HCT116 (cell line): ENCODE results near the gene CYP24A1. TPM values are rescaled to one million over a fixed set of nuclear protein-coding genes. Genes with fewer than 3 reads are reported as not detected.

Experiments used
- ATAC-seq: fragments of 200-7000 bp; cut with Tn5 transposase; 2 replicates; pipeline ENCODE4 v1.9.1; 2020; ENCODE audit warnings: mild to moderate bottlenecking, moderate library complexity
- BruUV-seq: library from RNA; stranded (reverse); fragments of 400-500 nt; replicated peaks from 2 replicates; lab custom pipeline; 2021; lab: Mats Ljungman, UMichigan
- CTCF ChIA-PET: fragments of 300-600 bp; sonication (Branson Sonifier 250); formaldehyde crosslinking; loops from one replicate; lab custom pipeline; 2021; ENCODE audit warnings: antibody characterized with exemption; lab: Charles Lee
- POLR2A ChIA-PET: fragments of 300-600, 350-600 bp; sonication (Branson Sonifier 250); formaldehyde crosslinking; loops from one replicate; lab custom pipeline; 2021; ENCODE audit warnings: antibody characterized with exemption; lab: Charles Lee
- RAD21 ChIA-PET, 2 experiments: fragments of 300-600 bp; sonication (Branson Sonifier 250); formaldehyde crosslinking; loops; one replicate each; lab custom pipeline; 2023; ENCODE audit warnings: low total read pairs in 2 of 2; ENCODE audit not compliant: uncharacterized antibody in 2 of 2, unreplicated experiment in 2 of 2, low non-redundant PET in 1 of 2; lab: Charles Lee
- DNase-seq: peaks from one replicate; pipeline ENCODE4 v3.0.0-alpha.2; 2010; ENCODE audit warnings: low read depth, low spot score
- H2AFZ ChIP-seq: fragments of 200-600 bp; shearing (Covaris generic), sonication (generic); 2 replicates; pipeline ENCODE4 v1.6.1; 2017; ENCODE audit warnings: low read depth, mixed run types, mixed read lengths, antibody characterized with exemption, low read length; ENCODE audit not compliant: poor library complexity, severe bottlenecking
- H3K27ac ChIP-seq: 2 replicates; pipeline ENCODE4 v1.5.1; 2012; ENCODE audit warnings: low read depth, low read length
- H3K27me3 ChIP-seq: fragments of 200-600 bp; sonication (generic); 2 replicates; pipeline ENCODE4 v1.6.1; 2016; ENCODE audit warnings: mixed run types, low read length, mixed read lengths; ENCODE audit not compliant: insufficient read depth
- H3K36me3 ChIP-seq, 2 experiments: fragments of 200-500 bp in 1 of 2; fragments of 200-600 bp in 1 of 2; sonication (Bioruptor generic) in 1 of 2; sonication (generic) in 1 of 2; 2 replicates each; pipeline versions ENCODE4 v1.5.1 to v1.6.1; 2014 to 2016; ENCODE audit warnings: low read length in 2 of 2, inconsistent platforms in 1 of 2, mixed read lengths in 1 of 2, mixed run types in 1 of 2; ENCODE audit not compliant: insufficient read depth in 2 of 2, control insufficient read depth in 1 of 2
- H3K4me1 ChIP-seq, 2 experiments: fragments of 200-600 bp in 1 of 2; sonication (generic) in 1 of 2; 2 replicates each; pipeline versions ENCODE4 v1.5.1 to v1.6.1; 2012 to 2017; ENCODE audit warnings: low read length in 2 of 2, inconsistent platforms in 1 of 2, mild to moderate bottlenecking in 1 of 2, mixed read lengths in 1 of 2, mixed run types in 1 of 2, moderate library complexity in 1 of 2; ENCODE audit not compliant: insufficient read depth in 2 of 2, control insufficient read depth in 1 of 2
- H3K4me2 ChIP-seq: fragments of 200-600 bp; sonication (generic); 2 replicates; pipeline ENCODE4 v1.6.1; 2017; ENCODE audit warnings: mixed run types, low read length, mixed read lengths
- H3K4me3 ChIP-seq, 2 experiments: fragments of 200-600 bp in 1 of 2; sonication (generic) in 1 of 2; replicated peaks in 1 of 2; 2 replicates each; pipeline ENCODE4 v1.5.1; 2011 to 2016; ENCODE audit warnings: low read length in 2 of 2, control low read depth in 1 of 2, low read depth in 1 of 2, mild to moderate bottlenecking in 1 of 2, mixed read lengths in 1 of 2, mixed run types in 1 of 2
- H3K79me2 ChIP-seq: fragments of 200-600 bp; sonication (generic); 2 replicates; pipeline ENCODE4 v1.6.1; 2017; ENCODE audit warnings: mild to moderate bottlenecking, mixed run types, low read length, moderate library complexity, mixed read lengths; ENCODE audit not compliant: insufficient read depth
- H3K9ac ChIP-seq: fragments of 200-600 bp; sonication (generic); 2 replicates; pipeline ENCODE4 v1.6.1; 2016; ENCODE audit warnings: low read length, mixed read lengths
- H3K9me2 ChIP-seq: fragments of 200-600 bp; sonication (generic), shearing (Covaris generic); 2 replicates; pipeline ENCODE4 v1.6.1; 2017; ENCODE audit warnings: mixed run types, mild to moderate bottlenecking, moderate library complexity; ENCODE audit not compliant: insufficient read depth
- H3K9me3 ChIP-seq, 2 experiments: fragments of 200-500 bp in 1 of 2; fragments of 200-600 bp in 1 of 2; sonication (Bioruptor generic) in 1 of 2; sonication (generic) in 1 of 2; 2 replicates each; pipeline ENCODE4 v1.6.1; 2014 to 2017; ENCODE audit warnings: low read length in 2 of 2, mixed read lengths in 2 of 2, inconsistent platforms in 1 of 2, low read depth in 1 of 2, mild to moderate bottlenecking in 1 of 2, mixed run types in 1 of 2, moderate library complexity in 1 of 2; ENCODE audit not compliant: control insufficient read depth in 1 of 2, insufficient read depth in 1 of 2
- H4K20me1 ChIP-seq: fragments of 200-600 bp; sonication (generic), shearing (Covaris generic); 2 replicates; pipeline ENCODE4 v1.6.1; 2017; ENCODE audit warnings: mixed run types, mild to moderate bottlenecking, moderate library complexity; ENCODE audit not compliant: insufficient read depth
- CBX3 ChIP-seq: IDR thresholded peaks from 2 replicates; pipeline ENCODE4 v1.6.1; 2012; ENCODE audit warnings: low read depth
- EZH2phosphoT487 ChIP-seq: fragments of 200-600 bp; IDR thresholded peaks from 2 replicates; pipeline ENCODE4 v1.6.1; 2018; ENCODE audit warnings: antibody characterized with exemption, borderline replicate concordance
- RAD21 ChIP-seq: IDR thresholded peaks from 2 replicates; pipeline ENCODE4 v1.6.1; 2012; ENCODE audit warnings: low read depth, mild to moderate bottlenecking
- SIN3A ChIP-seq: IDR thresholded peaks from 2 replicates; pipeline ENCODE4 v1.6.1; 2012; ENCODE audit warnings: low read depth
- SRF ChIP-seq: IDR thresholded peaks from 2 replicates; pipeline ENCODE4 v1.6.1; 2012; ENCODE audit warnings: low read depth
- ZNF274 ChIP-seq: fragments of 200-500 bp; sonication (Bioruptor generic); IDR thresholded peaks from 2 replicates; pipeline ENCODE4 v1.6.1; 2014; ENCODE audit warnings: mild to moderate bottlenecking, low read depth, low read length, inconsistent platforms
- intact Hi-C: fragments of 100-400 bp; cut with micrococcal nuclease; formaldehyde crosslinking; loops from 2 replicates; pipeline ENCODE4 v1.10.0; 2022
- total RNA-seq: library from RNA; stranded (reverse); gene quantifications from one replicate; pipeline ENCODE4 v1.2.1, GENCODE V29; 2021; ENCODE audit not compliant: unreplicated experiment
- TF ChIP-seq, protein P1 (sequence below): IDR thresholded peaks from 2 replicates; pipeline ENCODE4 v1.6.1; 2012
- TF ChIP-seq, protein P2 (sequence below): IDR thresholded peaks from 2 replicates; pipeline ENCODE4 v1.6.1; 2012
- TF ChIP-seq, protein P3 (sequence below), 3 experiments: fragments of 200-600 bp in 1 of 3; sonication (generic) in 1 of 3; IDR thresholded peaks in 2 of 3; conservative IDR thresholded peaks in 1 of 3; 2 replicates each; pipeline ENCODE4 v1.5.1; 2012 to 2017; ENCODE audit warnings: low read depth in 2 of 3, low read length in 2 of 3, antibody characterized with exemption in 1 of 3, borderline replicate concordance in 1 of 3, control low read depth in 1 of 3, mild to moderate bottlenecking in 1 of 3, mixed read lengths in 1 of 3, mixed run types in 1 of 3, moderate library complexity in 1 of 3; ENCODE audit not compliant: insufficient read depth in 1 of 3

The CYP24A1 gene
- total RNA-seq, 1 experiment from 2014 or later = 267 TPM

DNA sequence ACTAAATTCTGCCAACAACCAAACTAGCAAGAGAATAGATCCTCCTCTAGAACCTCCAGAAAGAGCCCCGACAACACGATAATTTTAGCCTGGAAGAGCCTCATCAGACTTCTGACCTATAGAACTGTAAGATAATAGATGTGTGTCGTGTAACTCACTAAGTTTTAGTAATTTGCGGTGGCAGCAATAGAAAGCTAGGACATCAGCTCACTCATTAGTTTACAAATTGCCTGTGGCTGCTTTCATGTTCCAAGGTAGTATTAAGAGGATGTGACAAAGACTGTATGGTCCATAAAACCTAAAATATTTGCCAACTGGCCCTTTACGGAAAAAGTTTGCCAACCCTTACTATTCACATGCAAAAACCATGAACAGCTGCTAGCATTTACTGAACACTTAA lies 17.3 kb downstream of the CYP24A1 start:
- Histone ChIP-seq H3K27ac (peak overlapping the region; percentile 22; the same call in 1 of the 2 replicates), H3K36me3 (peaks cover 28 to 71% of the 10 kb centered on the region in 2 experiments), H3K27me3 (no peaks in the 10 kb centered on the region), H4K20me1 (no peaks in the 10 kb centered on the region), H2AFZ (no peak overlapping the region), H3K9me2 (no peaks in the 10 kb centered on the region), H3K9ac (no peak overlapping the region), H3K9me3 (no peaks in the 10 kb centered on the region), H3K4me2 (no peak overlapping the region), H3K4me1 (peaks cover 23 to 44% of the 10 kb centered on the region in 2 experiments; a peak in 3 of 4 replicates), H3K79me2 (no peaks in the 10 kb centered on the region; the same call in 1 of the 2 replicates), H3K4me3 (no peak overlapping the region)
- RAD21 ChIA-PET = no interaction called here
- no peak for TF ChIP-seq CBX3
- no peak for TF ChIP-seq EZH2phosphoT487
- TF ChIP-seq, protein P1, sequence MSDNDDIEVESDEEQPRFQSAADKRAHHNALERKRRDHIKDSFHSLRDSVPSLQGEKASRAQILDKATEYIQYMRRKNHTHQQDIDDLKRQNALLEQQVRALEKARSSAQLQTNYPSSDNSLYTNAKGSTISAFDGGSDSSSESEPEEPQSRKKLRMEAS = no peak
- no peak for TF ChIP-seq SRF
- TF ChIP-seq, protein P2, sequence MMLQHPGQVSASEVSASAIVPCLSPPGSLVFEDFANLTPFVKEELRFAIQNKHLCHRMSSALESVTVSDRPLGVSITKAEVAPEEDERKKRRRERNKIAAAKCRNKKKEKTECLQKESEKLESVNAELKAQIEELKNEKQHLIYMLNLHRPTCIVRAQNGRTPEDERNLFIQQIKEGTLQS = no peak
- TF ChIP-seq, protein P3, sequence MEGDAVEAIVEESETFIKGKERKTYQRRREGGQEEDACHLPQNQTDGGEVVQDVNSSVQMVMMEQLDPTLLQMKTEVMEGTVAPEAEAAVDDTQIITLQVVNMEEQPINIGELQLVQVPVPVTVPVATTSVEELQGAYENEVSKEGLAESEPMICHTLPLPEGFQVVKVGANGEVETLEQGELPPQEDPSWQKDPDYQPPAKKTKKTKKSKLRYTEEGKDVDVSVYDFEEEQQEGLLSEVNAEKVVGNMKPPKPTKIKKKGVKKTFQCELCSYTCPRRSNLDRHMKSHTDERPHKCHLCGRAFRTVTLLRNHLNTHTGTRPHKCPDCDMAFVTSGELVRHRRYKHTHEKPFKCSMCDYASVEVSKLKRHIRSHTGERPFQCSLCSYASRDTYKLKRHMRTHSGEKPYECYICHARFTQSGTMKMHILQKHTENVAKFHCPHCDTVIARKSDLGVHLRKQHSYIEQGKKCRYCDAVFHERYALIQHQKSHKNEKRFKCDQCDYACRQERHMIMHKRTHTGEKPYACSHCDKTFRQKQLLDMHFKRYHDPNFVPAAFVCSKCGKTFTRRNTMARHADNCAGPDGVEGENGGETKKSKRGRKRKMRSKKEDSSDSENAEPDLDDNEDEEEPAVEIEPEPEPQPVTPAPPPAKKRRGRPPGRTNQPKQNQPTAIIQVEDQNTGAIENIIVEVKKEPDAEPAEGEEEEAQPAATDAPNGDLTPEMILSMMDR (IDR thresholded peaks at IDR 0.05 in 2 of 3, conservative IDR thresholded peaks at IDR 0.05 in 1 of 3; ENCODE audit: borderline replicate concordance in 1 of 3, insufficient read depth in 1 of 3, low read depth in 2 of 3, low read length in 2 of 3) = no peak
- TF ChIP-seq ZNF274 = no peak
- TF ChIP-seq RAD21 = no peak
- no peak for TF ChIP-seq SIN3A
- no peak for ATAC-seq
- CTCF ChIA-PET = no interaction called here
- DNase-seq = no peak
- BruUV-seq = no TSS peak
- intact Hi-C loops = no loop called here
- POLR2A ChIA-PET = no interaction called here
